Skin of body (tissue), 2 donors: Measurements from ENCODE around the gene MED16. TPM values are rescaled to one million over a fixed set of nuclear protein-coding genes. Genes with fewer than 3 reads are reported as not detected.

ENCODE experiments used
- DNase-seq: peaks from one replicate; lab custom pipeline; 2025; lab: John Stamatoyannopoulos, UW
- total RNA-seq: library from RNA; depleted of rRNA; stranded (reverse); fragments of >200 nt; gene quantifications from one replicate; pipeline ENCODE4 v1.2.3, GENCODE V29; 2014

MED16 gene
- total RNA-seq, 1 donor from 2014 or later: 16.5 TPM

GRCh38 chr19:872266-872951 is 20.6 kb downstream of the MED16 start:
- DNase-seq: no peak

GRCh38 chr19:871446-872265 is 21.3 kb downstream of the MED16 start:
- no peak for DNase-seq

GRCh38 chr19:870963-871401 is 22.0 kb downstream of the MED16 start:
- no peak for DNase-seq

- no peak for DNase-seq
Measured at GRCh38 chr19:870314-870713, 22.7 kb downstream of the MED16 start.

- no peak for DNase-seq
Measured at GRCh38 chr19:869245-870177, 23.5 kb downstream of the MED16 start.

GRCh38 chr19:868458-869244 is 24.3 kb downstream of the MED16 start:
- DNase-seq: no peak

GRCh38 chr19:867855-868457 is 25.0 kb downstream of the MED16 start:
- no peak for DNase-seq

- no peak for DNase-seq
Measured at GRCh38 chr19:867301-867793, 25.6 kb downstream of the MED16 start.

- no peak for DNase-seq
Measured at GRCh38 chr19:866769-867300, 26.2 kb downstream of the MED16 start.

- DNase-seq: no peak
Measured at GRCh38 chr19:863315-863620, 29.7 kb downstream of the MED16 start.

- DNase-seq: no peak
Measured at GRCh38 chr19:862581-863314, 30.2 kb downstream of the MED16 start.

- DNase-seq: no peak
Measured at GRCh38 chr19:861756-862580, 31.0 kb downstream of the MED16 start.

- no peak for DNase-seq
Measured at GRCh38 chr19:861141-861755, 31.7 kb downstream of the MED16 start.

GRCh38 chr19:858868-859843 is 33.8 kb downstream of the MED16 start, which contains the start of gene CFD:
Gene CFD (plus strand): TSS chr19:859664. CDS start chr19:859690, 26 bp downstream.
- no peak for DNase-seq

- DNase-seq: no peak
Measured at GRCh38 chr19:858284-858683, 34.7 kb downstream of the MED16 start.

- DNase-seq: no peak
Measured at GRCh38 chr19:855566-856120, 37.3 kb downstream of the MED16 start.
